KMS-11 (cell line): ENCODE measurements around the gene LYSET.
A peak's percentile ranks its signal among the peaks of the same experiment; 100 is the strongest.

ENCODE experiments used
- H2AFZ ChIP-seq: fragments of 200-600 bp; sonication (generic); 2 replicates; pipeline ENCODE4 v1.6.1; 2016; ENCODE audit warnings: antibody characterized with exemption, mixed run types, low read depth
- H3K27ac ChIP-seq: fragments of 200-600 bp; sonication (generic); 2 replicates; pipeline ENCODE4 v1.6.1; 2016; ENCODE audit warnings: mild to moderate bottlenecking, mixed run types
- H3K27me3 ChIP-seq: fragments of 200-600 bp; sonication (generic); 2 replicates; pipeline ENCODE4 v1.6.1; 2017; ENCODE audit warnings: mild to moderate bottlenecking, low read depth, mixed run types, moderate library complexity; ENCODE audit not compliant: insufficient read depth
- H3K36me3 ChIP-seq: fragments of 200-600 bp; sonication (generic); 2 replicates; pipeline ENCODE4 v1.6.1; 2017; ENCODE audit warnings: mild to moderate bottlenecking, mixed run types; ENCODE audit not compliant: insufficient read depth
- H3K4me1 ChIP-seq: fragments of 200-600 bp; sonication (generic); 2 replicates; pipeline ENCODE4 v1.6.1; 2016; ENCODE audit warnings: mild to moderate bottlenecking, low read depth, mixed run types; ENCODE audit not compliant: poor library complexity, severe bottlenecking
- H3K4me2 ChIP-seq: fragments of 200-600 bp; sonication (generic); 2 replicates; pipeline ENCODE4 v1.7.0; 2016; ENCODE audit warnings: mild to moderate bottlenecking, mixed run types
- H3K4me3 ChIP-seq: fragments of 200-600 bp; sonication (generic); IDR thresholded peaks from 2 replicates; pipeline ENCODE4 v1.6.1; 2017; ENCODE audit warnings: low read depth, low read length, mixed read lengths; ENCODE audit not compliant: insufficient read depth
- H3K79me2 ChIP-seq: fragments of 200-600 bp; sonication (generic); 2 replicates; pipeline ENCODE4 v1.6.1; 2016; ENCODE audit warnings: low read depth, mixed run types; ENCODE audit not compliant: insufficient read depth
- H3K9ac ChIP-seq: fragments of 200-600 bp; sonication (generic); 2 replicates; pipeline ENCODE4 v1.6.1; 2016; ENCODE audit warnings: mild to moderate bottlenecking, mixed run types
- H4K20me1 ChIP-seq: fragments of 200-600 bp; sonication (generic); 2 replicates; pipeline ENCODE4 v1.6.1; 2016; ENCODE audit warnings: mild to moderate bottlenecking, mixed run types; ENCODE audit not compliant: insufficient read depth
- CTCF ChIP-seq: fragments of 200-600 bp; sonication (generic); conservative IDR thresholded peaks from 2 replicates; pipeline ENCODE4 v1.6.1; 2017; ENCODE audit warnings: low read depth, mild to moderate bottlenecking, antibody characterized with exemption, low read length, moderate library complexity, mixed read lengths

LYSET gene

GRCh38 chr14:93207468-93208308 lies 22.6 kb downstream of the LYSET start:
- peak overlapping the region; percentile 69 for H3K4me2 ChIP-seq
- H2AFZ ChIP-seq = peak overlapping the region; percentile 69
- peak overlapping the region; percentile 23; the same call in 1 of the 2 replicates for H3K27ac ChIP-seq
- no peaks in the 10 kb centered on the region for H3K36me3 ChIP-seq
- no peaks in the 10 kb centered on the region for H4K20me1 ChIP-seq
- H3K4me1 ChIP-seq = peaks cover 29% of the 10 kb centered on the region
- no peaks in the 10 kb centered on the region for H3K27me3 ChIP-seq
- H3K79me2 ChIP-seq = peaks cover 46% of the 10 kb centered on the region
- H3K4me3 ChIP-seq = no peak overlapping the region
- peak overlapping the region; percentile 52; the same call in 1 of the 2 replicates for H3K9ac ChIP-seq
- TF ChIP-seq CTCF = no peak

- no peaks in the 10 kb centered on the region for H3K27me3 ChIP-seq
- no peaks in the 10 kb centered on the region for H3K36me3 ChIP-seq
Observed at GRCh38 chr14:93212432-93212831, 27.3 kb downstream of the LYSET start.

GRCh38 chr14:93214598-93214997 lies 29.5 kb downstream of the LYSET start:
- H2AFZ ChIP-seq = no peak overlapping the region

More at GRCh38 chr14:93212432-93212831, 27.3 kb downstream of the LYSET start:
- Histone ChIP-seq H3K27ac (no peak overlapping the region), H3K4me1 (peaks cover 17% of the 10 kb centered on the region), H2AFZ (no peak overlapping the region), H3K79me2 (peaks cover 21% of the 10 kb centered on the region), H4K20me1 (no peaks in the 10 kb centered on the region), H3K4me2 (no peak overlapping the region), H3K4me3 (no peak overlapping the region), H3K9ac (no peak overlapping the region)
- TF ChIP-seq CTCF = no peak

GRCh38 chr14:93219103-93219726 lies 34.1 kb downstream of the LYSET start:
- Histone ChIP-seq H3K36me3 (no peaks in the 10 kb centered on the region), H3K27ac (no peak overlapping the region)

More at GRCh38 chr14:93214598-93214997, 29.5 kb downstream of the LYSET start:
- Histone ChIP-seq H3K4me3 (no peak overlapping the region), H3K36me3 (no peaks in the 10 kb centered on the region), H3K27me3 (no peaks in the 10 kb centered on the region), H3K27ac (no peak overlapping the region), H4K20me1 (no peaks in the 10 kb centered on the region), H3K9ac (no peak overlapping the region), H3K4me2 (no peak overlapping the region), H3K79me2 (no peaks in the 10 kb centered on the region), H3K4me1 (peaks cover 1% of the 10 kb centered on the region)
- no peak for TF ChIP-seq CTCF

More at GRCh38 chr14:93219103-93219726, 34.1 kb downstream of the LYSET start:
- Histone ChIP-seq H3K4me1 (no peaks in the 10 kb centered on the region), H2AFZ (no peak overlapping the region), H3K27me3 (no peaks in the 10 kb centered on the region), H3K4me2 (no peak overlapping the region), H3K79me2 (no peaks in the 10 kb centered on the region), H3K4me3 (no peak overlapping the region), H4K20me1 (no peaks in the 10 kb centered on the region), H3K9ac (no peak overlapping the region)
- TF ChIP-seq CTCF = peak; percentile 58
